Testis (tissue), 3 donors: ENCODE results near the gene COX17. TPM values are rescaled to one million over a fixed set of nuclear protein-coding genes. Genes with fewer than 3 reads are reported as not detected.

Experiments
- DNase-seq: peaks from one replicate; pipeline ENCODE4 v3.0.0-alpha.2; 2019
- H3K27ac ChIP-seq, 2 donors: fragments of 200-600 bp; sonication (generic); one replicate each; pipeline ENCODE4 v1.5.1; 2019
- H3K27me3 ChIP-seq: fragments of 200-600 bp; sonication (generic); one replicate; pipeline ENCODE4 v1.5.1; 2019
- H3K36me3 ChIP-seq: fragments of 200-600 bp; sonication (generic); one replicate; pipeline ENCODE4 v1.5.1; 2017; ENCODE audit warnings: low read depth; ENCODE audit errors: missing control alignments
- H3K4me1 ChIP-seq: fragments of 200-600 bp; sonication (generic); one replicate; pipeline ENCODE4 v1.5.1; 2019
- H3K4me3 ChIP-seq, 2 donors: fragments of 200-600 bp; sonication (generic); one replicate each; pipeline ENCODE4 v1.5.1; 2017 to 2019
- H3K9me3 ChIP-seq: fragments of 200-600 bp; sonication (generic); one replicate; pipeline ENCODE4 v1.5.1; 2017
- CTCF ChIP-seq, 3 experiments: fragments of 450-650 bp in 2 of 3; fragments of 200-600 bp in 1 of 3; sonication (generic) in 1 of 3; IDR thresholded peaks; one replicate each; pipeline ENCODE4 v1.5.1; 2016 to 2019; ENCODE audit warnings: antibody characterized with exemption in 3 of 3, mild to moderate bottlenecking in 2 of 3, moderate library complexity in 1 of 3
- POLR2A ChIP-seq: fragments of 450-650 bp; IDR thresholded peaks from one replicate; pipeline ENCODE4 v1.6.1; 2017; ENCODE audit warnings: antibody characterized with exemption, mild to moderate bottlenecking, moderate library complexity
- WGBS, 2 donors: methylation state at CpG; one replicate each; pipeline ENCODE4 v1.1.5; 2018; 5-methylcytosine and 5-hydroxymethylcytosine counted together
- intact Hi-C: fragments of 100-400 bp; cut with DNase I; formaldehyde crosslinking; loops from one replicate; pipeline ENCODE4 v1.15.1; 2023; ENCODE audit warnings: low total_unique reads
- polyA plus RNA-seq: library from polyadenylated mRNA; stranded (reverse); fragments of 350-450 nt; fragmentation: Illumina TruSeq; extraction: RNeasy Lipid Tissue Mini Kit (QIAGEN cat#74804); gene quantifications from one replicate; pipeline ENCODE4 v1.2.3, GENCODE V29; 2014; ENCODE audit warnings: low read depth, low replicate concordance; ENCODE audit not compliant: insufficient read depth
- total RNA-seq, 2 donors: library from RNA; depleted of rRNA; stranded (reverse); fragments of >200 nt; gene quantifications; one replicate each; pipeline ENCODE4 v1.2.3, GENCODE V29; 2016

The COX17 gene
- total and polyA plus RNA-seq, 3 donors from 2014 or later, result 35.4 to 81.7 (median 39.1) TPM

DNA sequence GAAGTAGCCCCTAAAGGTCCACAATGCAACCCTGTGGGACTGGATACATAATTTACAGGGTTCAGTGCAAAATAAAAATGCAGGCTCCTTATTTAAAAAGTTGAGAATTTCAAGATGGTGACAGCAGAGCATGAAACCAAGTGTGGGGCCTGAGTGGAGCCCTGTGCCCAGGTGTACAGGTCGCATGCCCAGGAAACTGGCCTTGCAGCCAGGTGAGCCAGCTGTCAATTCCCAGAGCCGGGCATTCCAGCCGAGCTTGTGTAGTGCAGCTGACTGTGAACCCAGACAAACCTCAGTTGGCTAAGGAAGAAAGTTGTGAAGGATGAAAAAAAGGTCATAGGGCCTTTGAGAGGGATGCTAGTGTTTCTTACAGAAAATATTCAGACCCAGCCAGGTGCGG, 44.4 kb downstream of the COX17 start:
- DNase-seq, result no peak
- intact Hi-C loops, result no loop called here
- Histone ChIP-seq H3K4me3 (no peak overlapping the region), H3K36me3 (no peaks in the 10 kb centered on the region), H3K4me1 (peaks cover 18% of the 10 kb centered on the region), H3K27ac (peak overlapping the region in 1 of 2 donors; percentile 84), H3K27me3 (no peaks in the 10 kb centered on the region), H3K9me3 (no peaks in the 10 kb centered on the region)
- no peak for TF ChIP-seq POLR2A
- TF ChIP-seq CTCF (IDR thresholded peaks at IDR 0.05), result no peak
- WGBS, 2 donors, result 82 to 95% methylated on average over 4 of the region's 4 CpGs

DNA sequence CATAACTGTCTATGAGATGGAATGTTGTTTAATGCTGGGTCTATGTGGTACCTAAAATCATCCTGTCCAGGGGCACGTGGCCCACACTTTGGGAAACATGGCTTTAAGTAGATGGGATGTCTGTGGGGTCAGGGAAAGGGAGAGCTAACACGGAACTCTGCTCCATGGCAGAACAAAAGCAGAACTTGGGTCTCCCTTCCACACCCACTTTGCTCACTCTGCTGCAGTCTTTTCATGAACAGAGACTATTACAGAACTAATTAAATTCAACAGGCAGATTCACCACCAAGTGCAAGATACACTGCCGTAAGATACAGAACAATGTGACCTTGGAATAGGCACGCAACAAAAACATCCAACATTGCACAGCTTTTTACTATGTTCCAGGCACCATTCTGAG, 45.0 kb downstream of the COX17 start:
- intact Hi-C loops, result no loop called here
- DNase-seq, result no peak
- peak overlapping the region in 1 of 2 donors; percentile 84 for H3K27ac ChIP-seq
- peaks cover 18% of the 10 kb centered on the region for H3K4me1 ChIP-seq
- H3K36me3 ChIP-seq, result no peaks in the 10 kb centered on the region
- no peak overlapping the region for H3K4me3 ChIP-seq
- H3K9me3 ChIP-seq, result no peaks in the 10 kb centered on the region
- WGBS, 2 donors, result 54 to 65% methylated on average over 4 of the region's 4 CpGs
- H3K27me3 ChIP-seq, result no peaks in the 10 kb centered on the region
- TF ChIP-seq POLR2A, result no peak
- no peak for TF ChIP-seq CTCF (IDR thresholded peaks at IDR 0.05)

- intact Hi-C loops, result no loop called here
- peak overlapping the region in 1 of 2 donors; percentile 84 for H3K27ac ChIP-seq
- no peak for DNase-seq
- 48 to 59% methylated on average over 3 of the region's 3 CpGs for WGBS, 2 donors
- H3K27me3 ChIP-seq, result no peaks in the 10 kb centered on the region
- no peaks in the 10 kb centered on the region for H3K9me3 ChIP-seq
- H3K4me3 ChIP-seq, result no peak overlapping the region
- peaks cover 18% of the 10 kb centered on the region for H3K4me1 ChIP-seq
- no peaks in the 10 kb centered on the region for H3K36me3 ChIP-seq
- TF ChIP-seq CTCF (IDR thresholded peaks at IDR 0.05) (no peak), POLR2A (no peak)
Observed at GRCh38 chr3:119631516-119631915, 45.7 kb downstream of the COX17 start.

DNA sequence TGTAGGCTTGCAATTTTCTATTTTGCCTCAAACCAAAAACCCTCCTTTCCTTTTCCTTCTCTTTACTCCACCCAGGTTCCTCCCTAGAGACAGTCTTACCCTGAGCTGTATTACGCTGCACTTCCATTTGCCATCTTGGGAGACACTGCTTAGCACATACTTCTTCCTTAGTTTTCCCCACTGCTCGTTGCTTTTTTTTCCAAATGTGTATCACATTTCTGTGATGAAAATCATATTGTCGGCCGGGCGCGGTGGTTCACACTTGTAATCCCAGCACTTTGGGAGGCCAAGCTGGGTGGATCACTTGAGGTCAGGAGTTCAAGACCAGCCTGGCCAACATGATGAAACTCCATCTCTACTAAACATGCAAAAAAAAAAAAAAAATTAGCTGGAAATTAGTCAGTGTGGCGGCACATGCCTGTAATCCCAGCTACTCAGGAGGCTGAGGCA, 46.3 kb downstream of the COX17 start:
- no peak for TF ChIP-seq POLR2A
- no peak for TF ChIP-seq CTCF (IDR thresholded peaks at IDR 0.05)
- DNase-seq, result no peak

DNA sequence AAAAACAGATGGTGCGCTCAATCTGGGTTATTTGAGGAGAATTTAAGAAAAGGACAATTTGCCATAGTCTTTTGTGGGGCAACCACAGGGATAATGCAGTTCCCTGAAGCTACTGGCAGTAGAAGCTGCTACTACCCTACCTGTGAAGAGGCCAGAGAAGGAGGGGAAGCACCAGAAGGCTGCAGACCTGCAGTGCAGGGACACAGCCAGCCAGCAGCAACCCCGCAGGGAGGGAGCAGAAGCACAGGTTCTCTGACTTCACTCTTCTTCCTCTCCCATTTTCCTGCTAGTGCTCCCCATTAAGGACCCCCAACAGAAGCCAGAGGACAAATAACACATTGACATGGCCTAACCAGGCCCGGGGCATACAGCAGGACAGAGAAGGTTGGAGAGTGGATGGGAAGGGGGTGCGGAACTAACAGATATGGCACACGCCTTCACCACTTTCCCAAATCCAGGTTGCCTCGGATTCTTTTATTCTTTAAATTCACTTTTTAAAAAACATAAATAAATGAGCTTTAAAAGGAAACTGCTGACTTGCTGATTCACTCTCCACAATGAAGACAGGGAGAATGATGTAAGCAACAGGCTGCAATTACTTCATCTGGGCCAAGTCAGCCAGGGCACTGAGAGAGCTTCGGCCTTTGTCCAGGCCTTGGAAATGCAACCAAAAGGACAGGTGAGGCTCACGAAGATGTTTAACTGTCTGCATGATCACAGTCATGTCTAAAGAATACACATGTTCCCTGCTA, 46.9 kb downstream of the COX17 start:
- intact Hi-C loops, result no loop called here

More for the DNA sequence above, 46.3 kb downstream of the COX17 start:
- intact Hi-C loops, result no loop called here
- no peaks in the 10 kb centered on the region for H3K27me3 ChIP-seq
- H3K4me1 ChIP-seq, result peaks cover 18% of the 10 kb centered on the region
- 83 to 86% methylated on average over 7 of the region's 7 CpGs for WGBS, 2 donors
- H3K27ac ChIP-seq, result peak overlapping the region in 1 of 2 donors; percentile 84
- H3K36me3 ChIP-seq, result no peaks in the 10 kb centered on the region
- H3K4me3 ChIP-seq, result no peak overlapping the region
- no peaks in the 10 kb centered on the region for H3K9me3 ChIP-seq

More for the DNA sequence above, 46.9 kb downstream of the COX17 start:
- no peaks in the 10 kb centered on the region for H3K27me3 ChIP-seq
- no peaks in the 10 kb centered on the region for H3K9me3 ChIP-seq
- DNase-seq, result no peak
- H3K4me3 ChIP-seq, result no peak overlapping the region
- TF ChIP-seq POLR2A, result no peak
- TF ChIP-seq CTCF (IDR thresholded peaks at IDR 0.05), result no peak
- 79 to 85% methylated on average over 8 of the region's 8 CpGs for WGBS, 2 donors
- H3K4me1 ChIP-seq, result peaks cover 18% of the 10 kb centered on the region
- no peaks in the 10 kb centered on the region for H3K36me3 ChIP-seq
- peak overlapping the region; percentile 29 to 84 for H3K27ac ChIP-seq
